ENCODE results near the gene TMEM203. TPM values are rescaled to one million over a fixed set of nuclear protein-coding genes. Genes with fewer than 3 reads are reported as not detected.

TMEM203 gene
- total and polyA plus RNA-seq, 2 of the 13 experiments (the other 11 are each of a cell fraction or from before 2014, with no cell fraction given): 23.4 to 36.7 TPM

DNA sequence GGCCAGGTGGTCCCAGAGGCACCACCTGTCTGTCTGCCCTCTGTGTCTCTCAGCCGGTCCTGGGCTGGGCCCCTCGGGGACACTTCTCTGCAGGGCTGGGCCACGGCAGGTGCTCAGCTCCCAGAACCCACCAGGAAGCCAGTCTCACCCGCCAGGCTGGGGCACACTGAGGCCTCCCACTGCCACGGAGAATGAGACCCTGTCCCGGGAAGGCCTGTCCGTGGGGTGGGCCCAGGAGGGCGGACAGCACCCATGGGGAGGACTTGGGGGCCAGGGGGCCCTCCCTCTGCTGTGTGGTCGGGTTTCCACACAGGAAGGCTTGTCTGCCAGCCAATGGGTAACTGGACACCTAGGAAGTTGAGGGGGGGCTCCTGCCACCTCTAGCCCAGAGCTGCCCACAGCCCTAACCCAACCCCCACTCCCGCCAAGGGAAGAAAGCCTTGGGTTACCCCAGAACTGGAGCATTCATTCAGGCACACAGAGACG is 31.5 kb upstream of the TMEM203 start:
- peaks cover 0 to 2% of the 10 kb centered on the region in 2 experiments; a peak in 1 of 5 replicates for H3K36me3 ChIP-seq (replicated peaks in 1 of 2; ENCODE audit: control insufficient read depth in 1 of 2, insufficient read depth in 2 of 2, low read length in 2 of 2)
- no peaks in the 10 kb centered on the region for H3K9me3 ChIP-seq (ENCODE audit: low read length)
- BruUV-seq (replicated peaks): no TSS peak
- H3K4me2 ChIP-seq (ENCODE audit: low read depth, low read length): peak overlapping the region; percentile 85
- H3K4me3 ChIP-seq (replicated peaks in 1 of 3; ENCODE audit: insufficient read depth in 1 of 3, low read depth in 2 of 3, low read length in 3 of 3): peak overlapping the region; percentile 47 to 81 (median 72); a peak in 5 of 6 replicates
- POLR2A ChIA-PET: interaction anchor here (0.6 to 7.4 kb wide), 20 partner anchors 10 to 181 kb away, joined by 3 to 78 read pairs (median 4); partner anchors contain the start of genes ANAPC2, CYSRT1, LRRC26 and MAN1B1
- no peaks in the 10 kb centered on the region for H3K27me3 ChIP-seq (ENCODE audit: control insufficient read depth in 1 of 2, insufficient read depth in 2 of 2, low read length in 2 of 2)
- in situ Hi-C loops (cut with HindIII; ENCODE audit: extremely low pct_ligation_motif_present, low pct_unique_long_range_greater_than_20kb) (no loop called here), intact Hi-C loops (cut with micrococcal nuclease; ENCODE audit: unreplicated experiment) (loop anchor here (2.0 kb wide), 1 partner anchor 14 kb away; the partner anchor contains the start of gene RNF208)
- peak overlapping the region; percentile 66 for H3K9ac ChIP-seq (ENCODE audit: insufficient read depth, low read depth, low read length)
- DNase-seq (ENCODE audit: low spot score) (no peak), FAIRE-seq (no peak), ATAC-seq (no peak)
- H2AFZ ChIP-seq (ENCODE audit: low read length): no peak overlapping the region
- WGBS (ENCODE audit: low lambda C conversion rate): 20% methylated on average over 1 of the region's 11 CpGs
- H3K4me1 ChIP-seq (ENCODE audit: insufficient read depth, low read length): peaks cover 49% of the 10 kb centered on the region
- CTCF ChIA-PET (ENCODE audit: low intra/inter-chr PET ratio, low total read pairs): interaction anchor here (1.0 to 2.6 kb wide), 6 partner anchors 9 to 118 kb away, joined by 3 to 19 read pairs (median 3); partner anchors contain the start of genes ANAPC2 and SSNA1
- peaks cover 4% of the 10 kb centered on the region for H4K20me1 ChIP-seq (ENCODE audit: insufficient read depth, low read length)
- TF ChIP-seq ZSCAN12 (CRISPR knock-in tag; IDR thresholded peaks at IDR 0.05) (0 out of 2 replicates have a peak, but pooled peaks have one; percentile 48), SIX1 (CRISPR knock-in tag; IDR thresholded peaks at IDR 0.05; ENCODE audit: borderline replicate concordance) (0 out of 2 replicates have a peak, but pooled peaks have one; percentile 33), AGO2 (optimal IDR thresholded peaks at IDR 0.05; ENCODE audit: low read depth, low read length) (peak; percentile 13), ZFY (CRISPR knock-in tag; IDR thresholded peaks at IDR 0.05) (no peak), SIX4 (CRISPR knock-in tag; IDR thresholded peaks at IDR 0.05) (peak; percentile 53; the same call in 1 of the 2 replicates), ZNF766 (CRISPR knock-in tag; IDR thresholded peaks at IDR 0.05; ENCODE audit: borderline replicate concordance) (no peak), FOXC1 (CRISPR knock-in tag; IDR thresholded peaks at IDR 0.05; ENCODE audit: borderline replicate concordance) (0 out of 2 replicates have a peak, but pooled peaks have one; percentile 4), FOXO4 (CRISPR knock-in tag; conservative IDR thresholded peaks at IDR 0.05) (0 out of 2 replicates have a peak, but pooled peaks have one; percentile 27), KAT2B (IDR thresholded peaks at IDR 0.05; ENCODE audit: borderline replicate concordance, low read depth, low read length) (no peak), PATZ1 (CRISPR knock-in tag; IDR thresholded peaks at IDR 0.05) (peak; percentile 29; the same call in 1 of the 2 replicates), ZNF414 (CRISPR knock-in tag; IDR thresholded peaks at IDR 0.05) (peak; percentile 41; the same call in 1 of the 2 replicates)
- peak overlapping the region; percentile 30 for H3K27ac ChIP-seq (ENCODE audit: extremely low read length, insufficient read depth, low read length)
- peaks cover 20% of the 10 kb centered on the region for H3K79me2 ChIP-seq (ENCODE audit: insufficient read depth, low read length)
